Measurements from ENCODE around the gene MED12L.

The MED12L gene

DNA sequence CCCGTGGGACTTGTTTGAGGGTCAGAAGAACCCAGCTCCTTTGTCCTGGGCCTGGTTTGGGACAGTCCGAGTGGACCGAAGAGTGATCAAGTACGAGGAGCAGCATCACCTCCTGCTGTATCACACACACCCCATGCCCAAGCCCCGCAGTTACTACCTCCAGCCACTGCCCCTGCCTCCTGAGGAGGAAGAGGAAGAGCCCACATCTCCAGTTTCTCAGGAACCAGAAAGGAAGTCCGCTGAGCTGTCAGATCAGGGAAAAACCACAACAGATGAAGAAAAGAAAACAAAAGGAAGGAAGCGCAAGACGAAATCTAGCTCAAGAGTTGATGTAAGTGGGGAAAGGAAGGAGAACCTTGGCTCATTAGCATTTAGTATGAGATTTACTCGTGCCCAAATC, 302.4 kb downstream of the MED12L start:
- H3K36me3 ChIP-seq (ENCODE audit: control insufficient read depth in 2 of 2, insufficient read depth in 1 of 2, low read length in 2 of 2), result peaks cover 0 to 21% of the 10 kb centered on the region in 2 experiments; a peak in 1 of 3 replicates
- ChIA-PET CTCF (interaction anchor here (1.0 kb wide), 1 partner anchor 10 kb away, joined by 4 read pairs; no protein-coding TSS in a partner anchor), POLR2A (no interaction called here)
- no peak overlapping the region for H3K4me3 ChIP-seq (ENCODE audit: low read depth, low read length)
- no peak overlapping the region for H3K27ac ChIP-seq (ENCODE audit: extremely low read depth, low read depth, low read length)
- no peaks in the 10 kb centered on the region for H3K4me1 ChIP-seq (ENCODE audit: control insufficient read depth, insufficient read depth, low read length)
- no peaks in the 10 kb centered on the region for H3K9me3 ChIP-seq (ENCODE audit: control insufficient read depth, insufficient read depth, low read depth, low read length)
- TF ChIP-seq, protein P1, sequence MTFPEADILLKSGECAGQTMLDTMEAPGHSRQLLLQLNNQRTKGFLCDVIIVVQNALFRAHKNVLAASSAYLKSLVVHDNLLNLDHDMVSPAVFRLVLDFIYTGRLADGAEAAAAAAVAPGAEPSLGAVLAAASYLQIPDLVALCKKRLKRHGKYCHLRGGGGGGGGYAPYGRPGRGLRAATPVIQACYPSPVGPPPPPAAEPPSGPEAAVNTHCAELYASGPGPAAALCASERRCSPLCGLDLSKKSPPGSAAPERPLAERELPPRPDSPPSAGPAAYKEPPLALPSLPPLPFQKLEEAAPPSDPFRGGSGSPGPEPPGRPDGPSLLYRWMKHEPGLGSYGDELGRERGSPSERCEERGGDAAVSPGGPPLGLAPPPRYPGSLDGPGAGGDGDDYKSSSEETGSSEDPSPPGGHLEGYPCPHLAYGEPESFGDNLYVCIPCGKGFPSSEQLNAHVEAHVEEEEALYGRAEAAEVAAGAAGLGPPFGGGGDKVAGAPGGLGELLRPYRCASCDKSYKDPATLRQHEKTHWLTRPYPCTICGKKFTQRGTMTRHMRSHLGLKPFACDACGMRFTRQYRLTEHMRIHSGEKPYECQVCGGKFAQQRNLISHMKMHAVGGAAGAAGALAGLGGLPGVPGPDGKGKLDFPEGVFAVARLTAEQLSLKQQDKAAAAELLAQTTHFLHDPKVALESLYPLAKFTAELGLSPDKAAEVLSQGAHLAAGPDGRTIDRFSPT (tag by site-specific recombination; IDR thresholded peaks at IDR 0.05), result no peak
- TF ChIP-seq SALL2 (tag by site-specific recombination; IDR thresholded peaks at IDR 0.05; ENCODE audit: borderline replicate concordance) (no peak), KLF7 (tag by site-specific recombination; IDR thresholded peaks at IDR 0.05; ENCODE audit: borderline replicate concordance) (no peak), ZNF843 (tag by site-specific recombination; IDR thresholded peaks at IDR 0.05) (no peak), ZNF416 (tag by site-specific recombination; IDR thresholded peaks at IDR 0.05) (no peak), ZNF350 (tag by site-specific recombination; IDR thresholded peaks at IDR 0.05) (no peak), ZNF776 (tag by site-specific recombination; IDR thresholded peaks at IDR 0.05; ENCODE audit: borderline replicate concordance) (no peak), ZBTB1 (tag by site-specific recombination; IDR thresholded peaks at IDR 0.05) (no peak), ZNF404 (tag by site-specific recombination; IDR thresholded peaks at IDR 0.05) (no peak), ZNF24 (tag by site-specific recombination; IDR thresholded peaks at IDR 0.05) (no peak), ZNF529 (tag by site-specific recombination; IDR thresholded peaks at IDR 0.05; ENCODE audit: insufficient replicate concordance) (no peak), ZNF37A (tag by site-specific recombination; IDR thresholded peaks at IDR 0.05) (no peak)
- TF ChIP-seq, protein P2, sequence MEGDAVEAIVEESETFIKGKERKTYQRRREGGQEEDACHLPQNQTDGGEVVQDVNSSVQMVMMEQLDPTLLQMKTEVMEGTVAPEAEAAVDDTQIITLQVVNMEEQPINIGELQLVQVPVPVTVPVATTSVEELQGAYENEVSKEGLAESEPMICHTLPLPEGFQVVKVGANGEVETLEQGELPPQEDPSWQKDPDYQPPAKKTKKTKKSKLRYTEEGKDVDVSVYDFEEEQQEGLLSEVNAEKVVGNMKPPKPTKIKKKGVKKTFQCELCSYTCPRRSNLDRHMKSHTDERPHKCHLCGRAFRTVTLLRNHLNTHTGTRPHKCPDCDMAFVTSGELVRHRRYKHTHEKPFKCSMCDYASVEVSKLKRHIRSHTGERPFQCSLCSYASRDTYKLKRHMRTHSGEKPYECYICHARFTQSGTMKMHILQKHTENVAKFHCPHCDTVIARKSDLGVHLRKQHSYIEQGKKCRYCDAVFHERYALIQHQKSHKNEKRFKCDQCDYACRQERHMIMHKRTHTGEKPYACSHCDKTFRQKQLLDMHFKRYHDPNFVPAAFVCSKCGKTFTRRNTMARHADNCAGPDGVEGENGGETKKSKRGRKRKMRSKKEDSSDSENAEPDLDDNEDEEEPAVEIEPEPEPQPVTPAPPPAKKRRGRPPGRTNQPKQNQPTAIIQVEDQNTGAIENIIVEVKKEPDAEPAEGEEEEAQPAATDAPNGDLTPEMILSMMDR (tag by site-specific recombination; IDR thresholded peaks at IDR 0.05), result no peak
- TF ChIP-seq, protein P3, sequence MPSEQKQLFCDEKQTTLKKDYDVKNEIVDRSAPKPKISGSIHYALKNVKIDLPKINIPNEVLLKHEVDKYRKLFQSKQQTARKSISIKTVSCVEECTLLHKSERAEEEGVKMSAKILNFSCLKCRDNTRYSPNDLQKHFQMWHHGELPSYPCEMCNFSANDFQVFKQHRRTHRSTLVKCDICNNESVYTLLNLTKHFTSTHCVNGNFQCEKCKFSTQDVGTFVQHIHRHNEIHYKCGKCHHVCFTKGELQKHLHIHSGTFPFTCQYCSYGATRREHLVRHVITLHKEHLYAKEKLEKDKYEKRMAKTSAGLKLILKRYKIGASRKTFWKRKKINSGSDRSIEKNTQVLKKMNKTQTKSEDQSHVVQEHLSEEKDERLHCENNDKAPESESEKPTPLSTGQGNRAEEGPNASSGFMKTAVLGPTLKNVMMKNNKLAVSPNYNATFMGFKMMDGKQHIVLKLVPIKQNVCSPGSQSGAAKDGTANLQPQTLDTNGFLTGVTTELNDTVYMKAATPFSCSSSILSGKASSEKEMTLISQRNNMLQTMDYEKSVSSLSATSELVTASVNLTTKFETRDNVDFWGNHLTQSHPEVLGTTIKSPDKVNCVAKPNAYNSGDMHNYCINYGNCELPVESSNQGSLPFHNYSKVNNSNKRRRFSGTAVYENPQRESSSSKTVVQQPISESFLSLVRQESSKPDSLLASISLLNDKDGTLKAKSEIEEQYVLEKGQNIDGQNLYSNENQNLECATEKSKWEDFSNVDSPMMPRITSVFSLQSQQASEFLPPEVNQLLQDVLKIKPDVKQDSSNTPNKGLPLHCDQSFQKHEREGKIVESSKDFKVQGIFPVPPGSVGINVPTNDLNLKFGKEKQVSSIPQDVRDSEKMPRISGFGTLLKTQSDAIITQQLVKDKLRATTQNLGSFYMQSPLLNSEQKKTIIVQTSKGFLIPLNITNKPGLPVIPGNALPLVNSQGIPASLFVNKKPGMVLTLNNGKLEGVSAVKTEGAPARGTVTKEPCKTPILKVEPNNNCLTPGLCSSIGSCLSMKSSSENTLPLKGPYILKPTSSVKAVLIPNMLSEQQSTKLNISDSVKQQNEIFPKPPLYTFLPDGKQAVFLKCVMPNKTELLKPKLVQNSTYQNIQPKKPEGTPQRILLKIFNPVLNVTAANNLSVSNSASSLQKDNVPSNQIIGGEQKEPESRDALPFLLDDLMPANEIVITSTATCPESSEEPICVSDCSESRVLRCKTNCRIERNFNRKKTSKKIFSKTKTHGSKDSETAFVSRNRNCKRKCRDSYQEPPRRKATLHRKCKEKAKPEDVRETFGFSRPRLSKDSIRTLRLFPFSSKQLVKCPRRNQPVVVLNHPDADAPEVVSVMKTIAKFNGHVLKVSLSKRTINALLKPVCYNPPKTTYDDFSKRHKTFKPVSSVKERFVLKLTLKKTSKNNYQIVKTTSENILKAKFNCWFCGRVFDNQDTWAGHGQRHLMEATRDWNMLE (tag by site-specific recombination; conservative IDR thresholded peaks at IDR 0.05; ENCODE audit: low read depth), result no peak
- TF ChIP-seq, protein P4, sequence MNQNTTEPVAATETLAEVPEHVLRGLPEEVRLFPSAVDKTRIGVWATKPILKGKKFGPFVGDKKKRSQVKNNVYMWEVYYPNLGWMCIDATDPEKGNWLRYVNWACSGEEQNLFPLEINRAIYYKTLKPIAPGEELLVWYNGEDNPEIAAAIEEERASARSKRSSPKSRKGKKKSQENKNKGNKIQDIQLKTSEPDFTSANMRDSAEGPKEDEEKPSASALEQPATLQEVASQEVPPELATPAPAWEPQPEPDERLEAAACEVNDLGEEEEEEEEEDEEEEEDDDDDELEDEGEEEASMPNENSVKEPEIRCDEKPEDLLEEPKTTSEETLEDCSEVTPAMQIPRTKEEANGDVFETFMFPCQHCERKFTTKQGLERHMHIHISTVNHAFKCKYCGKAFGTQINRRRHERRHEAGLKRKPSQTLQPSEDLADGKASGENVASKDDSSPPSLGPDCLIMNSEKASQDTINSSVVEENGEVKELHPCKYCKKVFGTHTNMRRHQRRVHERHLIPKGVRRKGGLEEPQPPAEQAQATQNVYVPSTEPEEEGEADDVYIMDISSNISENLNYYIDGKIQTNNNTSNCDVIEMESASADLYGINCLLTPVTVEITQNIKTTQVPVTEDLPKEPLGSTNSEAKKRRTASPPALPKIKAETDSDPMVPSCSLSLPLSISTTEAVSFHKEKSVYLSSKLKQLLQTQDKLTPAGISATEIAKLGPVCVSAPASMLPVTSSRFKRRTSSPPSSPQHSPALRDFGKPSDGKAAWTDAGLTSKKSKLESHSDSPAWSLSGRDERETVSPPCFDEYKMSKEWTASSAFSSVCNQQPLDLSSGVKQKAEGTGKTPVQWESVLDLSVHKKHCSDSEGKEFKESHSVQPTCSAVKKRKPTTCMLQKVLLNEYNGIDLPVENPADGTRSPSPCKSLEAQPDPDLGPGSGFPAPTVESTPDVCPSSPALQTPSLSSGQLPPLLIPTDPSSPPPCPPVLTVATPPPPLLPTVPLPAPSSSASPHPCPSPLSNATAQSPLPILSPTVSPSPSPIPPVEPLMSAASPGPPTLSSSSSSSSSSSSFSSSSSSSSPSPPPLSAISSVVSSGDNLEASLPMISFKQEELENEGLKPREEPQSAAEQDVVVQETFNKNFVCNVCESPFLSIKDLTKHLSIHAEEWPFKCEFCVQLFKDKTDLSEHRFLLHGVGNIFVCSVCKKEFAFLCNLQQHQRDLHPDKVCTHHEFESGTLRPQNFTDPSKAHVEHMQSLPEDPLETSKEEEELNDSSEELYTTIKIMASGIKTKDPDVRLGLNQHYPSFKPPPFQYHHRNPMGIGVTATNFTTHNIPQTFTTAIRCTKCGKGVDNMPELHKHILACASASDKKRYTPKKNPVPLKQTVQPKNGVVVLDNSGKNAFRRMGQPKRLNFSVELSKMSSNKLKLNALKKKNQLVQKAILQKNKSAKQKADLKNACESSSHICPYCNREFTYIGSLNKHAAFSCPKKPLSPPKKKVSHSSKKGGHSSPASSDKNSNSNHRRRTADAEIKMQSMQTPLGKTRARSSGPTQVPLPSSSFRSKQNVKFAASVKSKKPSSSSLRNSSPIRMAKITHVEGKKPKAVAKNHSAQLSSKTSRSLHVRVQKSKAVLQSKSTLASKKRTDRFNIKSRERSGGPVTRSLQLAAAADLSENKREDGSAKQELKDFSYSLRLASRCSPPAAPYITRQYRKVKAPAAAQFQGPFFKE (tag by site-specific recombination; IDR thresholded peaks at IDR 0.05; ENCODE audit: borderline replicate concordance), result no peak

Data from HEK293 (cell line).